Measurements from ENCODE around the gene TECPR2.

TECPR2 gene

DNA sequence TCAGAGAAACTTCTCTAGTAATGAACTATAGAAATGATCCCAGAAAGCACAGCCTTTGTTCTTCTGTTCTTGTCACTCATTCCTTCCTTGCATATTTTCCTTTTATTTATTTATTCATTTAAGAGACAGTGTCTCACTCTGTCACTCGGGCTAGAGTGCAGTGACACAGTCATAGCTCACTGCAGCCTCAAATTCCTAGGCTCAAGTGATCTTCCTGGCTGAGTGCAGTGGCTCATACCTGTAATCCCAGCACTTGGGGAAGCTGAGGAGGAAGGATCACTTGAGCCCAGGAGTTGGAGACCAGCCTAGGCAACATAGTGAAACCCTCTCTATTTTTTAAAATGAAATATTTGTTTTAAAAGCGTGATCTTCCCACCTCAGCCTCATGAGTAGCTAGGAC is 11.5 kb downstream of the TECPR2 start:
- TF ChIP-seq, protein P1, sequence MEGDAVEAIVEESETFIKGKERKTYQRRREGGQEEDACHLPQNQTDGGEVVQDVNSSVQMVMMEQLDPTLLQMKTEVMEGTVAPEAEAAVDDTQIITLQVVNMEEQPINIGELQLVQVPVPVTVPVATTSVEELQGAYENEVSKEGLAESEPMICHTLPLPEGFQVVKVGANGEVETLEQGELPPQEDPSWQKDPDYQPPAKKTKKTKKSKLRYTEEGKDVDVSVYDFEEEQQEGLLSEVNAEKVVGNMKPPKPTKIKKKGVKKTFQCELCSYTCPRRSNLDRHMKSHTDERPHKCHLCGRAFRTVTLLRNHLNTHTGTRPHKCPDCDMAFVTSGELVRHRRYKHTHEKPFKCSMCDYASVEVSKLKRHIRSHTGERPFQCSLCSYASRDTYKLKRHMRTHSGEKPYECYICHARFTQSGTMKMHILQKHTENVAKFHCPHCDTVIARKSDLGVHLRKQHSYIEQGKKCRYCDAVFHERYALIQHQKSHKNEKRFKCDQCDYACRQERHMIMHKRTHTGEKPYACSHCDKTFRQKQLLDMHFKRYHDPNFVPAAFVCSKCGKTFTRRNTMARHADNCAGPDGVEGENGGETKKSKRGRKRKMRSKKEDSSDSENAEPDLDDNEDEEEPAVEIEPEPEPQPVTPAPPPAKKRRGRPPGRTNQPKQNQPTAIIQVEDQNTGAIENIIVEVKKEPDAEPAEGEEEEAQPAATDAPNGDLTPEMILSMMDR (IDR thresholded peaks at IDR 0.05; ENCODE audit: low read depth, low read length): no peak
- no peak for DNase-seq (ENCODE audit: extremely low read depth, low read depth)

DNA sequence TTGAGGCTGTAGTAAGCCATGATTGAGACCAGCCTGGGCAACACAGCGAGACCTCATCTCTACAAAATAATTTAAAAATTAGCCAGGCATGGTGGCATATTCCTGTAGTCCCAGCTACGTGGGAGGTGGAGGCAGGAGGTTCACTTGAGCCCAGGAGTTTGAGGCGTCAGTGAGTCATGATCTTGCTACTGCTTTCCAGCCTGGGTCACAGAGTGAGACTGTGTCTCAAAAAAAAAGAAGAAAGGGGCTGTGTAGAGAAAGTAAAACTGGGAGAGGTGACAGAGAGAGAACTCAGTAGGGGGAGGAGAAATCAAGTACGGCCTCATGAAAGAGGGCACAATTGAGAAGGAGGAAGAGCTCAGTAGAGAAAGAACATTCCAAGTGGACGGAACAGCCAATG is 12.4 kb downstream of the TECPR2 start:
- no peak for DNase-seq (ENCODE audit: extremely low read depth, low read depth)
- TF ChIP-seq, protein P1 (IDR thresholded peaks at IDR 0.05; ENCODE audit: low read depth, low read length): no peak

DNA sequence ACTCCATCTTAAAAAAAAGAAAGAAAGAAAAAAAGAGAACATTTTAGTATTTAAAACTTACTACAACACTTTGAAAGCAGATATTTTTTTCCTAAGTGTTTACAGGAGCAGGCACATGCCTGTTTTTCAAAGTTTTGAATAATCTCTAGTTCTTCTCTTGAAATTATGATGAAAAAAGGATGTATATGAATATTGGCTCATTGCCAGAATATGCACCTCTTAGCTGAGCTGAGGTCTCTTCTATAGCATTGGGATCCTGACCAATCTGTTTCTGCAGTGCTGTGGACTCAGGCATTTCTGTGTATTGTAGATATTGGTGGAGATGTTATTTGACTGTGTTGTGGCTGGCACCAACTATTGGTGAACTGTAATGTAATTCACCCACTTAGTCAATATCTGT is 15.0 kb downstream of the TECPR2 start:
- no peak for DNase-seq (ENCODE audit: extremely low read depth, low read depth)
- TF ChIP-seq, protein P1 (IDR thresholded peaks at IDR 0.05; ENCODE audit: low read depth, low read length): no peak

DNA sequence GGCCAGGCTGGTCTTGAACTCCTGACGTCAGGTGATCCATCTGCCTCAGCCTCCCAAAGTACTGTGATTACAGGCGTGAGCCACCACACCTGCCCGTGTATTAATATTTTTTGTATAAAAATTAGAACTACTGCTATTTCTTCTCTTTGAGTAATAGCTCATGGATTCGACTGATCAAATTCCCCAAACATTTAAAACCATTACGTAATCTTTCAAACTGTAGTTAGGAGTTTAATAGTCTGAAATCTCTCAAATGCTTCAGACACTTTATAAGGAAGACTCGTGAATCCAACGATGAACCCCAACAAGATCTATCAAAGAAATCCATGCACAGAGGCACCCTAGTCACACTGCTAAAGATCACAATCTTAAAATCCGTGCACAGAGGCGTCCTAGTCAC is 16.1 kb downstream of the TECPR2 start:
- TF ChIP-seq, protein P1 (IDR thresholded peaks at IDR 0.05; ENCODE audit: low read depth, low read length): no peak
- no peak for DNase-seq (ENCODE audit: extremely low read depth, low read depth)

DNA sequence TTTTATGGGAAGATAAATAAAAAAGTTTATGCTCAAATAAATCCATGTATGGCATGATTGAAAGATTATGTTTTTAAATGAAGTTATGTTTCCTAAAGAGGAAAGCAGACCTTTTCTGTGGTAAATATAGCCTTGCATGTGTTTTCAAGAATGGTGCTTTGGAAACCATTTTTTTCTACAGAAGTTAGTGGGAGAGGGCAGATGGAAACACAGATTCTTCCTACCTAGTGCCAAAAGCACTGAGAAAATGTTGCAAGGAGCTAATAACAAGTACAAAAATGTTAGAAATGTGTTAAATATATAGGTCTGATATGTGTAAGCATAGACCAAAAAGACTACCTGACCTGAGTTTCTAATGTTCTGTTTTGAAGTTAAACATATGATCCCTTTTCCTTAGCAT is 24.3 kb downstream of the TECPR2 start:
- TF ChIP-seq, protein P1 (IDR thresholded peaks at IDR 0.05; ENCODE audit: low read depth, low read length): no peak
- DNase-seq (ENCODE audit: extremely low read depth, low read depth): no peak

DNA sequence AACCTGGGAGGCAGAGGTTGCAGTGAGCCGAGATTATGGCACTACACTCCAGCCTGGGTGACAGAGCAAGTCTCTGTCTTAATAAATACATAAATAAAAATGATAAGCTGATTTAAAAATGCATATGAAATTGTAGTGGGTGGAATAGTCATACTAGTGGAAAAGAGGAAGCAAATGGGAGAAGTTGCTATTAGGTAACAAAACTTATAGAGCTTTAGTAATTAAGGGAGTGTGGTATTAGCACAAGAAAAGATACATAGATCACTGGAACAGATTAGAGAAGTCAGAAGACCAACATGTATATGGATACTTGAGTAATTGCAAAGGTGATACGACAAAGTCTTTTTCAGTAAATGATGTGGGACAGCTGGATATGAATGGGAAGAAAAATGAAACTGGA is 26.5 kb downstream of the TECPR2 start:
- DNase-seq (ENCODE audit: extremely low read depth, low read depth): no peak
- TF ChIP-seq, protein P1 (IDR thresholded peaks at IDR 0.05; ENCODE audit: low read depth, low read length): no peak

DNA sequence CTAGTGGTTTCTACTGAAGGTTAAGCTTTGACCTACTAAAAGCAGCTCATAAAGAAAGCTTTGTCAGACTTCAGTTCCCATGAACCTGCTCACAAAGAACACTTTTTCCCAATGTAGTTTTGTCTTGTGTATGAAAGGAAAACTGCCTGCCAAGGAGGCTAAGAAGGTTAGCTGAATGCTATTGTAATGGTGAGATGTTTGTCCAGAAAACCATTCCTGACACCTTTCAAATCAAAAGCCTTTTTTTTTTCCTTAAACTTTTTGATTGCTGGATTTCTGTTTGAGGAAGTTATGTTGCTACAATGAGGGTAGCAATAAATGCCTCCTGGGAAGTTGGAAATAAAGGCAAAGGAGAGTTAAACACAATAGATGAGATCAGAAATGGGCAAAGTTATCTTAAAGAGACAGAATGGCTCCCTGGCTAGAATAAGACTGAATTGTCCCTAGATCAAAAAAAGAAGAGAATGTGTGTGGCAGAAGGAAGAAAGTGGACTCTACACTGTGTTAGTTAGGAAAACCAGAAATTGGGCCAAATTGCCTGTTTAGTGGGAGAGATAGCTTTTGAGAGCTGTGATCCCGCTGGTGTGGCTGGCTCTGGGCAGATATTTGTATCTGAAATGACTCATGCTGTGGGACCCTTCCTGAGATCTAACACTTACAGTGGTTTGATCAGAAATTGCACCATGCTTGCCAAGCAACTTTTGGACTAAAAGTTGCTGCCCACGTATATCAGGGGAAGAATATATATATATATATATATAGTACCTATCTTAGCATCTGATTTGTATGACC is 27.5 kb downstream of the TECPR2 start:
- TF ChIP-seq, protein P1 (IDR thresholded peaks at IDR 0.05; ENCODE audit: low read depth, low read length): no peak
- DNase-seq (ENCODE audit: extremely low read depth, low read depth): no peak
